ENCODE measurements around the gene DBX2.
"Not testable (repeated sequence)": the region's sequence is repeated elsewhere in the genome, so short reads cannot be mapped to it uniquely, and the experiment has no call there.

DBX2 gene

GRCh38 chr12:45012749-45013148, 38.1 kb downstream of the DBX2 start:
- no peak for DNase-seq (ENCODE audit: low read depth in 2 of 3, low spot score in 2 of 3)

- no peak for DNase-seq (ENCODE audit: low read depth in 2 of 3, low spot score in 2 of 3)
These were observed 40.8 kb downstream of the DBX2 start for GRCh38 chr12:45010059-45010458.

- no peak for DNase-seq (ENCODE audit: low read depth in 2 of 3, low spot score in 2 of 3)
These were observed 42.7 kb downstream of the DBX2 start for GRCh38 chr12:45008211-45008610.

- DNase-seq (ENCODE audit: low read depth in 2 of 3, low spot score in 2 of 3): no peak
These were observed 51.5 kb downstream of the DBX2 start for GRCh38 chr12:44999355-44999754.

- DNase-seq (ENCODE audit: low read depth in 2 of 3, low spot score in 2 of 3): no peak
These were observed 57.7 kb downstream of the DBX2 start for GRCh38 chr12:44993161-44993560.

GRCh38 chr12:44984863-44985262, 66.0 kb downstream of the DBX2 start:
- DNase-seq (ENCODE audit: low read depth in 2 of 3, low spot score in 2 of 3): not testable (repeated sequence)

- no peak for DNase-seq (ENCODE audit: low read depth in 2 of 3, low spot score in 2 of 3)
These were observed 71.0 kb downstream of the DBX2 start for GRCh38 chr12:44979918-44980317.

GRCh38 chr12:44976246-44976645, 74.7 kb downstream of the DBX2 start:
- DNase-seq (ENCODE audit: low read depth in 2 of 3, low spot score in 2 of 3): no peak

- no peak for DNase-seq (ENCODE audit: low read depth in 2 of 3, low spot score in 2 of 3)
These were observed 78.0 kb downstream of the DBX2 start for GRCh38 chr12:44972746-44973421.

GRCh38 chr12:44968965-44969364, 81.9 kb downstream of the DBX2 start:
- no peak for DNase-seq (ENCODE audit: low read depth in 2 of 3, low spot score in 2 of 3)

Data from activated CD8-positive, alpha-beta memory T cell treated with anti-CD3 and anti-CD28 coated beads for 48 hours (primary cell).